ENCODE data around the gene SGK2. TPM values are rescaled to one million over a fixed set of nuclear protein-coding genes. Genes with fewer than 3 reads are reported as not detected.

The SGK2 gene
- total and polyA plus RNA-seq, 9 of the 15 experiments (the other 6 are each of a cell fraction or from before 2014, with no cell fraction given), result 0.07 to 0.31 (median 0.15) TPM; not detected in 2

- TF ChIP-seq UBTF (IDR thresholded peaks at IDR 0.05; ENCODE audit: borderline replicate concordance in 1 of 2, low read depth in 2 of 2, low read length in 2 of 2), result 0 out of 4 replicates have a peak, but pooled peaks of 1 of the 2 experiments have one; percentile 34
- peak; percentile 59; the same call in 1 of the 2 replicates for TF ChIP-seq DIDO1 (tag; IDR thresholded peaks at IDR 0.05; ENCODE audit: low read depth)
- no peak for TF ChIP-seq SRSF1 (IDR thresholded peaks at IDR 0.05; ENCODE audit: low read depth, low read length)
- no peak for TF ChIP-seq PBX2 (CRISPR knock-in tag; IDR thresholded peaks at IDR 0.05; ENCODE audit: low read depth)
- TF ChIP-seq PBX2 (tag; conservative IDR thresholded peaks at IDR 0.05; ENCODE audit: low read depth), result peak; percentile 41
- TF ChIP-seq SIX5 (IDR thresholded peaks at IDR 0.05; ENCODE audit: borderline replicate concordance in 1 of 2, insufficient read depth in 1 of 2, low read depth in 1 of 2, low read length in 2 of 2), result peak; percentile 15 to 32; a peak in 1 of 4 replicates
- peak; percentile 43; the same call in 1 of the 2 replicates for TF ChIP-seq SUPT5H (IDR thresholded peaks at IDR 0.05)
- peak; percentile 79 for TF ChIP-seq ZFX (CRISPR knock-in tag; IDR thresholded peaks at IDR 0.05)
- peak; percentile 49 for TF ChIP-seq PHF20 (IDR thresholded peaks at IDR 0.05; ENCODE audit: partially characterized antibody)
- TF ChIP-seq BCLAF1 (IDR thresholded peaks at IDR 0.05; ENCODE audit: borderline replicate concordance in 1 of 2, control insufficient read depth in 1 of 2, low read depth in 2 of 2, low read length in 1 of 2), result peak in 1 of 2 experiments; percentile 95; a peak in 2 of 4 replicates
- peak in 1 of 3 experiments; percentile 50; a peak in 1 of 6 replicates for TF ChIP-seq ZBTB11 (CRISPR knock-in tag; IDR thresholded peaks at IDR 0.05)
Measured at GRCh38 chr20:43590392-43591303, 31.8 kb downstream of the SGK2 start, which contains the start of gene IFT52 (continued).

All from K562 (cell line).